ENCODE measurements around the gene CIB4.

DNA sequence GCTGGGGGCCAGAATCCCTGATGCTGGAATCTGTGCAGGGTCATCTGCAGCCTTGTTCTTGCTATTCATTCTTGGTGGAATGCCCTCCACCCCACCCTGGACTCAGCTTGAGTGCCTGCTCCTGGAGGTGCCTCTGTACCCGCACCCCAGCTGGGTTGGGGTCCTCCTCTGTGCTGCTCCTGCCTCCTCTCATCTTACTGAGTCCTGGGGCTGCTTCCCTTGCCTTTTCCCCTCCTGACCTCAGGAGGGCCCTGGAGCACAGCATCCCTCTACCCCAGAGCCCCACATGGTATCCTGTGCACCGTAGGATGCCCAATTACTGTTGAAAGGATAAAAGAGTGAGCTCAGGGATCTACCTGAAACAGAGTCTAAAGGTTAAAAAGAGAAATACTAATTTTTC is 81.6 kb downstream of the CIB4 start:
- no peak for TF ChIP-seq CTCF (IDR thresholded peaks at IDR 0.05)
- no peak for TF ChIP-seq EZH2 (IDR thresholded peaks at IDR 0.05; ENCODE audit: borderline replicate concordance, insufficient read depth, low read depth, low read length, poor library complexity, severe bottlenecking)

Measured in B cell (primary cell).